OCI-LY1 (cell line): ENCODE results near the gene PTH2R.
"Not testable (repeated sequence)": the region's sequence is repeated elsewhere in the genome, so short reads cannot be mapped to it uniquely, and the experiment has no call there.

ENCODE experiments used
- H2AFZ ChIP-seq: fragments of 200-600 bp; sonication (generic), shearing (Covaris generic); 2 replicates; pipeline ENCODE4 v1.6.0; 2014; ENCODE audit warnings: antibody characterized with exemption, mild to moderate bottlenecking, low read length
- H3F3A ChIP-seq: fragments of 200-600 bp; sonication (generic), shearing (Covaris generic); 2 replicates; pipeline ENCODE4 v1.6.0; 2014; ENCODE audit warnings: mild to moderate bottlenecking, antibody characterized with exemption, low read length, moderate library complexity; ENCODE audit not compliant: insufficient read depth
- H3K27ac ChIP-seq: fragments of 200-600 bp; sonication (generic); 2 replicates; pipeline ENCODE4 v1.5.1; 2014; ENCODE audit warnings: low read length, mixed run types, mild to moderate bottlenecking, low read depth; ENCODE audit not compliant: poor library complexity, severe bottlenecking
- H3K27me3 ChIP-seq: fragments of 200-600 bp; sonication (generic); 2 replicates; pipeline ENCODE4 v1.6.0; 2014; ENCODE audit warnings: antibody characterized with exemption, mild to moderate bottlenecking, low read length, moderate library complexity; ENCODE audit not compliant: insufficient read depth
- H3K36me3 ChIP-seq: fragments of 200-600 bp; sonication (generic); 2 replicates; pipeline ENCODE4 v1.6.1; 2014; ENCODE audit warnings: mild to moderate bottlenecking, antibody characterized with exemption, low read length, moderate library complexity, mixed read lengths; ENCODE audit not compliant: insufficient read depth
- H3K4me1 ChIP-seq: fragments of 200-600 bp; sonication (generic); 2 replicates; pipeline ENCODE4 v1.5.1; 2014; ENCODE audit warnings: mild to moderate bottlenecking, low read length, moderate library complexity; ENCODE audit not compliant: insufficient read depth, severe bottlenecking
- H3K4me2 ChIP-seq: fragments of 200-600 bp; sonication (generic), shearing (Covaris generic); 2 replicates; pipeline ENCODE4 v1.6.1; 2014; ENCODE audit warnings: low read length
- H3K4me3 ChIP-seq: fragments of 200-600 bp; sonication (generic); 2 replicates; pipeline ENCODE4 v1.5.1; 2014; ENCODE audit warnings: low read length, low read depth, mild to moderate bottlenecking, mixed read lengths; ENCODE audit not compliant: poor library complexity, severe bottlenecking
- H3K79me2 ChIP-seq: fragments of 200-600 bp; shearing (Covaris generic); 2 replicates; pipeline ENCODE4 v1.6.1; 2016; ENCODE audit warnings: mixed run types, low read length, mixed read lengths; ENCODE audit not compliant: insufficient read depth
- H3K9ac ChIP-seq: fragments of 200-600 bp; sonication (generic), shearing (Covaris generic); 2 replicates; pipeline ENCODE4 v1.6.1; 2014; ENCODE audit warnings: mild to moderate bottlenecking, low read length, mixed read lengths
- H3K9me2 ChIP-seq: fragments of 200-600 bp; sonication (generic), shearing (Covaris generic); 2 replicates; pipeline ENCODE4 v1.6.1; 2014; ENCODE audit warnings: low read depth, mild to moderate bottlenecking, low read length, mixed read lengths
- H3K9me3 ChIP-seq: fragments of 200-600 bp; shearing (Covaris generic); 2 replicates; pipeline ENCODE4 v1.6.1; 2014; ENCODE audit warnings: low read length, mixed read lengths
- H4K20me1 ChIP-seq: fragments of 200-600 bp; sonication (generic), shearing (Covaris generic); 2 replicates; pipeline ENCODE4 v1.6.0; 2016; ENCODE audit warnings: mild to moderate bottlenecking, low read length; ENCODE audit not compliant: insufficient read depth
- CTCF ChIP-seq: fragments of 200-600 bp; sonication (generic), shearing (Covaris generic); IDR thresholded peaks from 2 replicates; pipeline ENCODE4 v1.5.1; 2017; ENCODE audit warnings: mild to moderate bottlenecking, antibody characterized with exemption, low read length, moderate library complexity, mixed read lengths
- EZH2 ChIP-seq: fragments of 200-600 bp; sonication (generic), shearing (Covaris generic); IDR thresholded peaks from 2 replicates; pipeline ENCODE4 v1.8.0; 2017; ENCODE audit warnings: borderline replicate concordance, mixed run types, mild to moderate bottlenecking, antibody characterized with exemption, low read length, moderate library complexity, mixed read lengths

PTH2R gene

GRCh38 chr2:208373460-208374089 lies 33.0 kb upstream of the PTH2R start:
- Histone ChIP-seq H3K4me3 (no peak overlapping the region), H3K36me3 (no peaks in the 10 kb centered on the region), H3F3A (no peaks in the 10 kb centered on the region), H3K9ac (no peak overlapping the region), H3K9me2 (no peaks in the 10 kb centered on the region), H3K27me3 (no peaks in the 10 kb centered on the region), H3K4me2 (no peak overlapping the region), H4K20me1 (no peaks in the 10 kb centered on the region), H3K27ac (no peak overlapping the region), H3K4me1 (no peaks in the 10 kb centered on the region), H2AFZ (no peak overlapping the region), H3K9me3 (no peaks in the 10 kb centered on the region), H3K79me2 (no peaks in the 10 kb centered on the region)
- peak; percentile 83 for TF ChIP-seq CTCF
- TF ChIP-seq EZH2, result no peak

GRCh38 chr2:208375491-208376068 lies 31.0 kb upstream of the PTH2R start:
- Histone ChIP-seq H3K27ac (no peak overlapping the region), H3K79me2 (no peaks in the 10 kb centered on the region), H3K27me3 (no peaks in the 10 kb centered on the region), H4K20me1 (no peaks in the 10 kb centered on the region), H2AFZ (no peak overlapping the region), H3K9ac (no peak overlapping the region), H3K9me2 (no peaks in the 10 kb centered on the region), H3F3A (no peaks in the 10 kb centered on the region), H3K9me3 (no peaks in the 10 kb centered on the region), H3K4me3 (no peak overlapping the region), H3K36me3 (no peaks in the 10 kb centered on the region), H3K4me1 (no peaks in the 10 kb centered on the region), H3K4me2 (no peak overlapping the region)
- TF ChIP-seq EZH2, result no peak
- no peak for TF ChIP-seq CTCF

DNA sequence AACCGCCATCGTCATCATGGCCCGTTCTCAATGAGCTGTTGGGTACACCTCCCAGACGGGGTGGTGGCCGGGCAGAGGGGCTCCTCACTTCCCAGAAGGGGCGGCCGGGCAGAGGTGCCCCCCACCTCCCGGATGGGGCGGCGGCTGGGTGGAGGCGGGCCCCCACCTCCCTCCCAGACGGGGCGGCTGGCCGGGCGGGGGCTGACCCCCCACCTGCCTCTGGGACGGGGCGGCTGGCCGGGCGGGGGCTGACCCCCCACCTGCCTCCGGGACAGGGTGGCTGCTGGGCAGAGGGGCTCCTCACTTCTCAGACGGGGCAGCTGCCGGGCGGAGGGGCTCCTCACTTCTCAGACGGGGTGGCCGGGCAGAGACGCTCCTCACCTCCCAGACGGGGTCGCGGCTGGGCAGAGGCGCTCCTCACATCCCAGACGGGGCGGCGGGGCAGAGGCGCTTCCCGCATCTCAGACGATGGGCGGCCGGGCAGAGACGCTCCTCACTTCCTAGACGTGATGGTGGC lies 29.2 kb upstream of the PTH2R start:
- H3K4me3 ChIP-seq, H3K27ac ChIP-seq, H3K4me1 ChIP-seq, H4K20me1 ChIP-seq, H3F3A ChIP-seq, H3K9me3 ChIP-seq, H3K9me2 ChIP-seq, H2AFZ ChIP-seq, H3K9ac ChIP-seq, H3K27me3 ChIP-seq, H3K36me3 ChIP-seq, H3K4me2 ChIP-seq, H3K79me2 ChIP-seq: not testable (repeated sequence)

DNA sequence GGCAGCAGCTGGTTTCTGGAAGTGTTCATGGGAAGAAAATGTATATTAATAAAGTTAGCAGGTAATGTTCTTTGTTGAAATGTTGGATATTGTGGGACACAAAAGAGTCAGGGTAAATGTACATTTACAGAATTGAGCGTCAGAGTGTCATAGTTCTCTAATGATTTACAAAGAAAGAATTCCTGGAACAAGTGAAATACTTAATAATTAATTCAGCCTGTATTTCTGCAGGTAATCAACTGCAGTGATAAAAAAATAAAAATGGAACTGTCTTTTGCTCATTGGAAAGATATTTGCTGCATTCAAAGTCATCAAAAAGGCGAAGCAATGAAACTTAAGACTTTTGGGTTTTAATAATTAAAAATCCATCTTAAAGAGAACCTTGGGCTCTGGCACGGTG lies 27.4 kb upstream of the PTH2R start:
- Histone ChIP-seq H3K9ac (no peak overlapping the region), H3K4me1 (no peaks in the 10 kb centered on the region), H3K9me3 (no peaks in the 10 kb centered on the region), H3K36me3 (no peaks in the 10 kb centered on the region), H3K4me3 (no peak overlapping the region), H3F3A (no peaks in the 10 kb centered on the region), H2AFZ (no peak overlapping the region), H3K9me2 (no peaks in the 10 kb centered on the region), H3K27me3 (peaks cover 3% of the 10 kb centered on the region; the same call in 1 of the 2 replicates), H4K20me1 (no peaks in the 10 kb centered on the region), H3K27ac (no peak overlapping the region), H3K79me2 (no peaks in the 10 kb centered on the region), H3K4me2 (no peak overlapping the region)
- TF ChIP-seq CTCF, result no peak
- no peak for TF ChIP-seq EZH2
